G401 (cell line): ENCODE results near the gene MDGA2. TPM values are rescaled to one million over a fixed set of nuclear protein-coding genes. Genes with fewer than 3 reads are reported as not detected.
A peak's percentile ranks its signal among the peaks of the same experiment; 100 is the strongest.

ENCODE experiments used
- DNase-seq: peaks from one replicate; pipeline ENCODE4 v3.0.0-alpha.2; 2015; ENCODE audit warnings: low spot score
- in situ Hi-C: cut with HindIII; loops from 2 replicates; pipeline ENCODE4 v1.10.0; 2016; ENCODE audit warnings: low sequenced_read_pairs, mixed read lengths
- total RNA-seq: library from RNA; depleted of rRNA; stranded (reverse); fragments of >200 nt; shearing (Covaris generic); gene quantifications from 2 replicates; pipeline ENCODE4 v1.2.3, GENCODE V29; 2014; rRNA removed

MDGA2 gene
- total RNA-seq, result not detected in 2 replicates

- DNase-seq, result peak; percentile 48
- in situ Hi-C loops, result no loop called here
Measured at GRCh38 chr14:47675466-47676314, at the start of gene MDGA2. Gene MDGA2, minus strand, starts transcription at chr14:47675605.

GRCh38 chr14:47722929-47723693, 47.7 kb upstream of the MDGA2 start:
- in situ Hi-C loops, result no loop called here
- DNase-seq, result no peak

GRCh38 chr14:47720281-47720680, 44.9 kb upstream of the MDGA2 start:
- in situ Hi-C loops, result no loop called here
- no peak for DNase-seq

- DNase-seq, result no peak
- in situ Hi-C loops, result no loop called here
Measured at GRCh38 chr14:47715330-47715729, 39.9 kb upstream of the MDGA2 start.

- in situ Hi-C loops, result no loop called here
- no peak for DNase-seq
Measured at GRCh38 chr14:47710581-47710980, 35.2 kb upstream of the MDGA2 start.

GRCh38 chr14:47705683-47706082, 30.3 kb upstream of the MDGA2 start:
- DNase-seq, result no peak
- in situ Hi-C loops, result no loop called here

- no peak for DNase-seq
- in situ Hi-C loops, result no loop called here
Measured at GRCh38 chr14:47691829-47692228, 16.4 kb upstream of the MDGA2 start.

- in situ Hi-C loops, result no loop called here
- DNase-seq, result no peak
Measured at GRCh38 chr14:47678993-47679392, 3.6 kb upstream of the MDGA2 start.

GRCh38 chr14:47678157-47678556, 2.8 kb upstream of the MDGA2 start:
- in situ Hi-C loops, result no loop called here

GRCh38 chr14:47676315-47676617, 861 bp upstream of the MDGA2 start:
- in situ Hi-C loops, result no loop called here
- DNase-seq, result no peak

More at GRCh38 chr14:47678157-47678556, 2.8 kb upstream of the MDGA2 start:
- no peak for DNase-seq

GRCh38 chr14:47674543-47675465, 601 bp downstream of the MDGA2 start:
- in situ Hi-C loops, result no loop called here
- no peak for DNase-seq

GRCh38 chr14:47674148-47674542, 1.3 kb downstream of the MDGA2 start:
- no peak for DNase-seq
- in situ Hi-C loops, result no loop called here

GRCh38 chr14:47665337-47666134, 9.9 kb downstream of the MDGA2 start:
- in situ Hi-C loops, result no loop called here
- no peak for DNase-seq

- in situ Hi-C loops, result no loop called here
- DNase-seq, result no peak
Measured at GRCh38 chr14:47662466-47662865, 12.9 kb downstream of the MDGA2 start.

GRCh38 chr14:47660158-47660557, 15.2 kb downstream of the MDGA2 start:
- in situ Hi-C loops, result no loop called here
- DNase-seq, result no peak

- in situ Hi-C loops, result no loop called here
- no peak for DNase-seq
Measured at GRCh38 chr14:47658041-47658440, 17.4 kb downstream of the MDGA2 start.

GRCh38 chr14:47657143-47657542, 18.3 kb downstream of the MDGA2 start:
- DNase-seq, result no peak
- in situ Hi-C loops, result no loop called here

- in situ Hi-C loops, result no loop called here
Measured at GRCh38 chr14:47651337-47651736, 24.1 kb downstream of the MDGA2 start.

GRCh38 chr14:47637753-47638152, 37.7 kb downstream of the MDGA2 start:
- in situ Hi-C loops, result no loop called here
- no peak for DNase-seq

More at GRCh38 chr14:47651337-47651736, 24.1 kb downstream of the MDGA2 start:
- no peak for DNase-seq
